Activated CD8-positive, alpha-beta memory T cell treated with anti-CD3 and anti-CD28 coated beads for 48 hours (primary cell): Measurements from ENCODE around the gene KRTAP22-1.

ENCODE experiments used
- DNase-seq, 3 experiments: peaks; one replicate each; pipeline ENCODE4 v3.0.0-alpha.2; 2020; ENCODE audit warnings: low read depth in 2 of 3, low spot score in 2 of 3

Gene KRTAP22-1

DNA sequence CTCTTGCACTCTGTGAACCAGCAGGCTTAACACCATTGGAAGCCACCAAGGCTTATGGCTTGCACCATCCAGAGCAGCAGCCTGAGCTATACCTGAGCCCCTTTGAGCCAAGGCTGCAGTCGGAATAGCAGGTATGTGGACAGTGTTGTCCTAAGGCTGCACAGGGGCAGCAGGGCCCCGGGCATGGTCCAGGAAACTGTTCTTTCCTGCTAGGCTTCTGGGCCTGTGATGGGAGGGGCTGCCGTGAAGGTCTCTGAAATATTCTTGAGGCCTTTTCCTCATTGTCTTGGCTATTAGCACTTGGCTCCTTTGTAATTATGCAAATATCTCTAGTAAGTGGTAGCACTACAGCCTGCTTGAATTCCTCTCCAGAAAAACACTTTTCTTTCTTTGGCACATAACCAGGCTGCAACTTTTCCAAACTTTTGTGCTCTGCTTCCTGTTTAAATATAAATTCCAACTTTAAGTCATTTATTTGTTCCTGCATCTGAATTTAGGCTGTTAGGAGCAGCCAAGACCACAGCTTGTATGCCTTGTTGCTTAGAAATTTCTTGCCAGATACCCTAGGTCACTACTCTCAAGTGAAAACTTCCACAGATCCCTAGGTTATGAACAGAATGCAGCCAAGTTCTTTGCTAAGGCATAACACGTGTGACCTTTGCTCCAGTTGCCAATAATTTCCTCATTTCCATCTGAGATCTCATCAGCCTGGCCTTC, 24.7 kb downstream of the KRTAP22-1 start:
- no peak for DNase-seq

DNA sequence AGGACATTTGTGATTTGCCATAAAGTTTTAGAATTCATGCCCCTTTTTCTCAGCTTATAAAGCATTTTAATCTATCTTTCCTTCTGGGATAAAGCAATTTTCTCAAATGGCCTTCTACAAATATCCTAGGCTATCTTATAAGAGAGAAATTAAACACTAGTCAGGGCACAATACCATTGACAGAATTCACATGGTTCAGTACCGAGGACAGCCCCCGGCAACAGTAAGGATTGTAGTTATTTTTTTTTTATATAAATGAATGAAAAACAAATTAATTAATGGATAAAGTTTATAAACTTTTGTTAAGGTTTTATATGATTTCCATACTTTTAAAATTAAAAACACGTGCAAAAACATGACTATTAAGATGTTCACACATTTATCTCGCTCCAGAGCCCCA, 27.2 kb downstream of the KRTAP22-1 start:
- DNase-seq, result no peak

DNA sequence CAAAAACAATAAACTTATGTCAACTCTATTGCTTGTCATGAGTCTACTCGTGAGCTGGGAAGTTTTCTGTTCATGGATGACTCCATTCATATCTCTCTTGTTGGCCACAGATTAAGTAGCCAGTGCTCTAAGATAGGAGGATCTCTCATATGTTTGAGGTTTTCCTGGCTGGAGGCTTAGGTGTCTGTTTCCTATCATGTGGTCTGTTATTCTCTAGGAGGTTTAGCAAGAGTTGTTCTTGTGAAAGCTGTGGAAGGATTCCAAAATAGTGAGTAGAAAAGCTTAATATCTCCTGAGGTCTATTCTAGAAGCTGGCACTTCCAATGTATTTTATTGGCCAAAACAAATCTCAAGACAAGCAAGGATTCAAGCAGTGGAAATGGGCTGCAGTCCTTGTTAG, 28.3 kb downstream of the KRTAP22-1 start:
- no peak for DNase-seq

DNA sequence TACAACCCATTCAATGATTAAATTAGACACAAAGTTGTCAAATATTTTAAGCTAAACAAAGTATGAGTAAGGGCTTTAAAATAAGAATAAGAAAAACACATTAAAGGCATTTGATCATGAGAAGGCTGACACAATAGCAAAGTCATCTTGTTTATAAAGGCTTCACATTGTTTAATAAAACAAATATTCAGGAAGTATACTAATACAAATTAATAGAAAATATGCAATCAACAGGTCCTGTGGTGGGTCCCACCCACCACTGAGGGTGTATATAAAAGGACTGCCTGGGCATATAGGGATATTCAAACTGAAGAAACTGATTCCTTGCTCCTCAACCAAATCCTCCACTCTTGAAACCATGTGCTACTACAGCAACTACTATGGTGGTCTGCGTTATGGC, 34.0 kb downstream of the KRTAP22-1 start, which contains the start of gene KRTAP20-2:
TSS of gene KRTAP20-2 (plus strand) at position 301 of the 400 bp plus-strand sequence. CDS start at position 359, 58 bp downstream.
- no peak for DNase-seq

DNA sequence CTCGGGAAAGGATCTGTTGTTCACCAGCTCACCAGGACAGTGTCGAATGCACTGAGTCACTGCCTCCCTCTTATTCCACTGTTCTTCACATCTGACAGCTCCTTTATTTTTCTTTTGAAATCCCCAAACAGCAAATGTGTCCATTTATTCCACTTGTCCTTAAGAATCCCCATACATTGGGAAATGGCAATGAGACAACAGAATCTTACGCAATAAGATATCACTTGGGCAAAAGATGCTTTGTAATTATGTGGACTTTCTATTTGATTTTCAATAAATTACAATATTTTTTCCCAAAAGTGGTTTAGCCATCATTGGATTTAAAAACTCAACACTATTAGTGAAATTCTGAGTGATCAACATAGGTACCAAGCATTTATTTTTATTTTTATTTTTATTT, 37.8 kb downstream of the KRTAP22-1 start:
- DNase-seq, result no peak

DNA sequence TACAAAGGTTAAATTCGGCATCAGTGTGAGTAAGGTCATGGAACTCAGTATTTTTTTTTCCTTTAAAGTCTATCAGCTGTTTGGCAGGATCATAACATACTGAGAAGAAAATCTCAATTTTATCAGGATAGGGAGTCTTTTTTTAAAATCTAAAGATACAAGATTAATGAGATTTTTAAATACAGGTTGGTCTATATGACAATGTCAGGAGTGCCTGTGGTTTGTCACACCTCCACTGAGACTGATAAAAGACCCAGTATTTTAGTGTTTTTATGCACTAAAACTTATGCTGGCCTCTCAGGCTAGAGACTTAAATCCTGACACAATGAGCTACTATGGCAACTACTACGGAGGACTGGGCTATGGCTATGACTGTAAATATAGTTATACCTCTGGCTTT, 41.7 kb downstream of the KRTAP22-1 start, which contains the start of gene KRTAP20-3:
TSS of gene KRTAP20-3 (plus strand) at position 301 of the 400 bp plus-strand sequence.
- DNase-seq, result no peak

DNA sequence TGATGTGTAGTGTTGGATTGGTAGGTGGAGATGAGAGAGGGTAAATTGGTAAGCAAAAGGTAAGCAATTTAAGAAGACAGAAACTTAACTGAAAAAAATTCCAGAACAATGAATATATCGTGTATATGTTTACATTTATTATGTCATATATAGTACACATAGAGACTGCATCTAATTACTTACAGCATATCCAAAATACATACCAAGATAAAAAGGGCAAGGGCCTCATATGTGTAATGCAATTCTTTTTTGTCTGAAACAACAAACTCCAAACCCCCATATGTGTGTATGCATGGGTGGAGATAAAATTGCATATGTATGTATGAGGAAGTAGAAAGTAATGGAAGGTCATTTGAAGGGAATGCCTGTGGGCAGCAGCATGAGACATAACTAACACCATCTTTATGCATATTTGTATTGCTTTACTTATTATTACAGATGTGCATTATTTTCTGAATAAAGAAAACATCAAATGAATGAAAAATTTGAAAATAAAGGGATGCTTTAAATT, 46.1 kb downstream of the KRTAP22-1 start:
- no peak for DNase-seq
